HG03575 (cell line): Measurements from ENCODE around the gene OR2AJ1.

ENCODE experiments used
- ATAC-seq: cut with Tn5 transposase; IDR thresholded peaks from one replicate; pipeline ENCODE4 v1.9.1; 2021; ENCODE audit not compliant: unreplicated experiment, insufficient number of reproducible peaks, low FRiP score; ENCODE audit errors: extremely low read depth

OR2AJ1 gene

GRCh38 chr1:247948558-247948957 lies 23.9 kb downstream of the OR2AJ1 start, which contains the start of gene OR2L8:
Gene OR2L8, plus strand, starts transcription at chr1:247948858. Its CDS starts 0 bp downstream, at chr1:247948858.
- ATAC-seq, result no peak

GRCh38 chr1:247953408-247953807 lies 28.7 kb downstream of the OR2AJ1 start:
- ATAC-seq, result no peak

GRCh38 chr1:247961791-247962190 lies 37.1 kb downstream of the OR2AJ1 start:
- no peak for ATAC-seq

- no peak for ATAC-seq
These were observed 38.4 kb downstream of the OR2AJ1 start for GRCh38 chr1:247962911-247963588.

DNA sequence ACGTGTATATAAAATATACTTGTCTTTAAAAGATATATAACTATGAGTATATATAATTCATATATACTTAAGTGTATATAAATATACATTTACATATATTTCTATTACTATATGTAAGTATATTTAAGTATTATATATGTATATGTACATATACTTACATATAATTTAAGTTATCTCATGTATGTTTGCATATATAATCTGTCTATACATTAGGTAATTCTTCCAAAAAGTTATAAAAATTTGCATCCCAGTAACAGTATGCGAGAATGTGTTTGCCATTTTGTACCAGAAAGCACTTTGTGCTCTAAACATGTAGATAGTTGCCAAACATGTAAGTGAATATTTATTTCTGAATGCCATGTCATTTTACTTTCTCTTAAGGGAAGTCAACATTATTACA lies 40.2 kb downstream of the OR2AJ1 start, which contains the start of gene OR2AK2:
Gene OR2AK2, plus strand, starts transcription at position 301 of the 400 bp plus-strand sequence. CDS start 144 bp downstream, outside the sequence.
- no peak for ATAC-seq

- no peak for ATAC-seq
These were observed 42.0 kb downstream of the OR2AJ1 start for GRCh38 chr1:247966532-247967204.
